Measurements from ENCODE around the gene TMEM248.
A peak's percentile ranks its signal among the peaks of the same experiment; 100 is the strongest.
"Not testable (repeated sequence)": the region's sequence is repeated elsewhere in the genome, so short reads cannot be mapped to it uniquely, and the experiment has no call there.

Gene TMEM248, protein sequence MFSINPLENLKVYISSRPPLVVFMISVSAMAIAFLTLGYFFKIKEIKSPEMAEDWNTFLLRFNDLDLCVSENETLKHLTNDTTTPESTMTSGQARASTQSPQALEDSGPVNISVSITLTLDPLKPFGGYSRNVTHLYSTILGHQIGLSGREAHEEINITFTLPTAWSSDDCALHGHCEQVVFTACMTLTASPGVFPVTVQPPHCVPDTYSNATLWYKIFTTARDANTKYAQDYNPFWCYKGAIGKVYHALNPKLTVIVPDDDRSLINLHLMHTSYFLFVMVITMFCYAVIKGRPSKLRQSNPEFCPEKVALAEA

DNA sequence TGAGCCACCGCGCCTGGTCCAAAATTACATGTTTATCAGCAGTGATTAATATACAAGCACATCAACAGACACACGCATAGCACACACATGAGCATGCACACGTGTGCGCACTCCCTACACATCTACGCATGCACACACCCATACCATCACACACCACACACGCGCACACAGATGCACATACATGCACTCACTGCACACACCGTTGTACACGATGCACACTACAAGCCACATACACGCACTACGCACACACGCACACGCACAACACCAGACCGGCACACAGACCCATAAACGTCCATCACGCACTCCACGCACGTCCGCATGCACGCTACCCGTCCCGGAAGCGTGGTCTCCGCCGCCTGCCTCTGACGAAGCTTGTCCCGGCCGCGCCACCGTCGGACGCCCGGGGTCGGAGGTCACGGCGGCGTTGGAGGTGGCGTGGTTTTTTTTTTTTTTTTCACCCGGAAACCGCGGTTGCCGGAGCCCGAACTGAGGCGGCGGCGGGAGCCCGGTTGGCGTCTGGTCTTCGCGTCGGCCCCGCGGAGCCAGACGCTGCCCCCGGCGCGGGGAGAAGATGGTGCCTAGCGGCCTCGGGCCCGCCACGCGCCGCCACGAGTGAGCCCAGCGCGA, at the start of gene TMEM248:
Gene TMEM248 (plus strand): TSS at position 457 of the 627 bp plus-strand sequence. CDS start 20,641 bp downstream, outside the sequence.
- peak; percentile 83 for DNase-seq (ENCODE audit: low read depth, low spot score)

DNA sequence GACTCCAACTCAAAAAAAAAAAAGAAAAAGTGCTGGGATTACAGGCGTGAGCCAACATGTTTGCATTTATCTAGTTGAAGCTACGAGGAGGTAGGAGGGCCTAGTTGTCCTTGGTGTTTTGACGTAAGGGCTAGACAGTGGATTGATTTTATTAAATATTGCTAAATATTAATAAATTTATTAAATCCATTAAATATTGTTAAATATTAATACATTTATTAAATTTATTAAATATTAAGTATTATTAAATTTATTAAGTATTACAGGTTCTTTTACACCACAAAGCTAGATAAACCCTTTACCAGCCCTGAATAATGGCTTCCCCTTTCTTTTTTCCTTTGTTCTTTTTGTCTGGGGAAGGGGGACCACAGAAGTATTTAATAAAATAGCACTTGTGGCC, 47.5 kb upstream of the TMEM248 start:
- no peak for DNase-seq (ENCODE audit: low read depth, low spot score)

DNA sequence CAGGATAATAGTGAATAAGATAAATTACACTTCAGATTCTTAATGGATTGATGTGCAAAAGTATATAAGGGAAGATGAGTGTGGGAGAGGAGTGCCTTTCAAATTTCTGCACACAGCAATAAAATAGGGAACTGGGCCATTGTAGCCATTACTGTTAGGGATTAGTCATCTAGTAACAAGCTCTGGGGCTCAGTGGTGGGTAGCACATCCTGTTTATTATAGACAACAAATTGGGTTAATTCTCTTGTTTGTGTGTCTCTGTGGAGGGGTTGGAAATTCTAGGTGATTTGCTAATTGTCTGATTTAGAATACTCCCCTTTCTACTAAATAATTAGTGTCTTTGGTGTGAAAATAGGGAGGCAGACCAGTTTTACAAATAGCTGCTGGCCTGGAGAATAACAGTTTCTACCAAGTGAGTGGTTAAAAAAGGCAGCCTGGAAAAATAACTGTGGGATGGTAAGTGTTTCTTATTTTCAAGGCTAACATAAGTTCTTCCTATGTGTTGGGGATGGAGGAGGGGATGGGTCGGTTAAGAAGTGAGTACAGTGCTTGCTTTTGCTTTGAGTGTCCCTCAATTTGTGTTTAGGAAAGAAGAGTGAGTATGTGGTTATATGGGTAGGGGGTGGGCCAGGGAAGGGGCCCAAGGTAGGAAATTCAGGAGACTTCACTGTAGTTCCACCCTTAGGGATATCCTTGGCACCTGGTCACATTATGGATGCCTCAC, 43.3 kb upstream of the TMEM248 start:
- no peak for DNase-seq (ENCODE audit: low read depth, low spot score)

DNA sequence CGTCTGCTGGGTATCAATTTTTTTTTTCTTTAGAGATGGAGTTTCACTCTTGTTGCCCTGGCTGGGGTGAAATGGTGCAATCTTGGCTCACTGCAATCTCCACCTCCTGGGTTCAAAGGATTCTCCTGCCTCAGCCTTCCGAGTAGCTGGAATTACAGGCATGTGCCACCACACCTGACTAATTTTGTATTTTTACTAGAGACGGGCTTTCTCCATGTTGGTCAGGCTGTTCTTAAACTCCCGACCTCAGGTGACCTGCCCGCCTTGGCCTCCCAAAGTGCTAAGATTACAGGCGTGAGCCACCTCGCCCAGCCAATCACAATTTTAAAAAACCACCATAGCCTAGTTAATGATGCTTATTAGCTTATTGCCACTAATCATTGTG, 42.7 kb upstream of the TMEM248 start:
- DNase-seq (ENCODE audit: low read depth, low spot score) = not testable (repeated sequence)

DNA sequence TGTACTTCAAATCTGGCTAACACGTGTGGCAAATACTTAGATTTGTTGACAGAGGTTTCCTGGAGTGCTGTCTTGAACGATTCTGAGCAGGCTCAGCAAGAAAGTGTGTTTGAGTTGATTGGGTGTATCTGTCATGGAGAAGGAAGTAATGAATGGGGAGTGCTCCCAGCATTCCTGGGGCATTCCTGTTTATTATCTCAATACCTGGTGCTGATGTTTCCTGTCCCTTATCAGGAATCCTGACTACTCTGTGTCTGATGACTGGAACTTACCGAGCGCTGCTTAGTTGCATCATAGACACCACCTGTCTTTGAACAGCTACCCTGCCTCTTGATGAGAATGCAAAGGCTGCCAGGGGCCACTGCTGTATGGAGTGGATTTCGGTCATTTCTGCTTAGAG, 41.0 kb upstream of the TMEM248 start:
- DNase-seq (ENCODE audit: low read depth, low spot score) = peak; percentile 39

DNA sequence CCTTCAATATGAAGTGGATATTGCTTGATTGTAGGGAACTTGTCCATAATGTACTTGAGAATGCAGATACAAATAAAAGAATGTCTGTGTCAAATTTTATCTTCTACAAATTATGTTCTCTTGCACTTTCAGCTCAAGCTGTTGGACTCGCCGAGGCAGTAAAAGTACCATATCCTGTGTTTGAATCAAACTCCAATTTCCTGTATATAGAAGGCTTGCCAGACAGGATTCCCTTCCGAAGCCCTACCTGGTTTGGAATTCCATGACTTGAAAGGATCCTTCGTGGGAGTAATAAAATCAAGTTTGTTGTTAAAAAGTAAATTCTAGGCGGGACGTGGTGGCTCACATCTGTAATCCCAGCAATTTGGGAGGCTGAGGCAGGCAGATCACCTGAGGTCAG, 40.4 kb upstream of the TMEM248 start:
- DNase-seq (ENCODE audit: low read depth, low spot score) = not testable (repeated sequence)

DNA sequence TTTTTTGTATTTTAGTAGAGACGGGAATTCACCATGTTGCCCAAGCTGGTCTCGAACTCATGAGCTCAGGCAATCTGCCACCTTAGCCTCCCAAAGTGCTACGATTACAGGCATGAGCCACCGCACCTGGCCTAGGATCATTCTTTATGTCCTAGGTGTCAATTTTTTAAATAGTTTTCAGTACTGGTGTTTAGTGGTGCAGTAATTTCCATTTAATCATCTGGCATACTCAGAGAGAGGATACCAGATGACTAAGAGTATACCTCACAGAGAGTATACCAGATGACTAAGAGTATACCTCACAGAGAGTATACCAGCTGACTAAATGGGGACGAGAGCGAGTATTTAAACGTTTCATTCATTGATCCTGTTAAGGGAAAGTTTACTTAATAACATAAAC, 37.3 kb upstream of the TMEM248 start:
- DNase-seq (ENCODE audit: low read depth, low spot score) = no peak

DNA sequence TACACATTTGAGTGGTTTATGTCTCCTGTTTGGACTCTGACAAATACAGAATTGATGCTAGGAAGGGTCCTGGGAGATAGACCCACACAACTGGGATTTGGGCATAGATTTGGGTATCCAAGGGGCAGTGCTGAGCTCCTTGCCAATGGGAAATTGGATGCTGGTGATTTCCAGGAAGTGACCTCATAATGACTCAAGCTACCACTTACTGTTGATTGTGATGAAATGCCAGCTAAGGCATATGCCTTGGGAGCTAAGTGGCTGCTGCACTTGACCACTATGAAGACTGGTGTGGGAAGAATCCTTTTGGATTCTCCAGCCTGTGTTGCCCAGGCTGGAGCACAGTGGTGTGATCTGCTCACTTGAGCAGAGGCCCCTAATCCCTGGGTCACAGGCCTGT, 36.5 kb upstream of the TMEM248 start:
- not testable (repeated sequence) for DNase-seq (ENCODE audit: low read depth, low spot score)

DNA sequence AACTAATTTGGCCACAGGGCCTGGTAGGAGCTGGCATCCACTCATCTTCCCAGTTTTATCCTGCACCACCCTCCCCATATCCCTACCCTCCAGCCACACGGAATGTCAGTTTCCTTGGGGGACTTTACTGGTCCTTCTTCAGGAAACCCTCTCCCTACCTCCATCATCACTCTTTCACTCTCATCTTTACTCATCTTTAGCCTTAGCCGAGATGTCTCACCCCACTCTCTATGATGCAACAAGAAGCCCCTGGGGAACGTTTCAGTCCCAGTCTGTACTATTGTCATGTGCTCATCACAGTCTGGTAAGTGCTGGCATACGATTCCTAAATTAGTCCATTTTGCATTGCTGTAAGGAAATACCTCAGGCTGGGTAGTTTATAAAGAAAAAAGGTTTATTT, 34.9 kb upstream of the TMEM248 start:
- no peak for DNase-seq (ENCODE audit: low read depth, low spot score)

DNA sequence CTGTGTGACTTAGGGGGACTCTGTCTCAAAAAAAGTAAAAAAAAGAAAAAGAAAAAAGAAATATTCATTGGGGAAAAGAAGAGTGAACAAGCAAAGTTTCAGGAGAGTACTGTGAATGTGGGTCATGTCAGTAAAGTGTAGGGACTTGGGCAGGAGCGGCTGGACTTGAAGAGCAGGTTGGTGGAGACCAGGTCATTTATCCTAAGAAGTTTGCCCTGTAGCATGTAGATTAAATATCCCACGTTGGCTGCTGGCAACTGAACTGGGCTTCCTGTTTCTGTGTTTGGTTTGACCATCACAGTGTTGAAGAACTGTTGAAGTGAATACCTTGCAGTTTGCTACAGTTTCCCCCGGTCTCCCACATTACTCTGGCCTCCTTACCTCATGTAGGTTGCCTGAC, 32.8 kb upstream of the TMEM248 start:
- DNase-seq (ENCODE audit: low read depth, low spot score) = not testable (repeated sequence)

DNA sequence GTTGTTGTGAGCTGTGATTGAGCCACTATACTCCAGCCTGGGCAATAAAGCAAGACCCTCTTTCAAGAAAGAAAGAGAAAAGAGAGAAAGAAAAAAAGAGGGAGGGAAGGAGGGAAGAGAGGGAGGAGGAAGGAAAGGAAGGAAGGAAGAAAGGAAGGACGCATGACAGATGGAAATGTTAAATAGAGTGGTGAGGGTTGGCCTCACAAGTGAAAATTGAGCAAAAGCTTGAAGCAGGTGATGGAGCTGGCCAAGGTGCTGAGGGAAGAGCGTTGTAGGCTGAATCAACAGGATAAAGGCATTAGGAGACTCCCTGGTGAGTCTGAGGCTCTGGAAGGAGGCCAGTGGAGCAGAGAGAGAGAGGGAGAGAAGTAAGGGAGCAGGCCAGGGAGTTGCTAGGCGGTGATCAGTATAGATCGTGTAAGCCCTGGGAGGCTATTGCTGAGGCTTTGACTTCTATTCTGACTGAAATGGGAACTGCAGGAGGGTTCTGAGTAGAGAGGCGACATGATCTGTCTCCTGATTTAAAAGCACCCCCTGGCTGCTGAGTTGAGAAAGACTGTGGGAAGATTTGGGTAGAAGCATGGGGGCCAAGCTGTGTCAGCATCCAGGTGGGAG, 26.5 kb upstream of the TMEM248 start:
- peak; percentile 67 for DNase-seq (ENCODE audit: low read depth, low spot score)

DNA sequence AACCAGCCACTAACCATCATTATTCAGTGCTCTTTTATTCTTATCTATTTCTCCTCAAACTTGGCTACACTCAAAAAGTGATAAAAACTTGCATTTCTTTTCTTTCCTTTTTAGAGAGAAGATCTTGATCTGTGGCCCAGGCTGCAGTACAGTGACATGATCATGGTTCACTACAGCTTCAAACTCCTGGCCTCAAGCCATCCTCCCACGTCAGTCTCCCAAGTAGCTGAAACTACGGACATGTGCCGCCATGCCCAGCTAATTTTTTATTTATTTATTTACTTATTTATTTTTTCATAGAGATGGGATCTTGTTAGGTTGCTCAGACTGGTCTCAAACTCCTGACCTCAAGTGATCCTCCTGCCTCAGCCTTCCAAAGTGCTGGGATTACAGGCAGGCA, 24.6 kb upstream of the TMEM248 start:
- DNase-seq (ENCODE audit: low read depth, low spot score) = no peak

DNA sequence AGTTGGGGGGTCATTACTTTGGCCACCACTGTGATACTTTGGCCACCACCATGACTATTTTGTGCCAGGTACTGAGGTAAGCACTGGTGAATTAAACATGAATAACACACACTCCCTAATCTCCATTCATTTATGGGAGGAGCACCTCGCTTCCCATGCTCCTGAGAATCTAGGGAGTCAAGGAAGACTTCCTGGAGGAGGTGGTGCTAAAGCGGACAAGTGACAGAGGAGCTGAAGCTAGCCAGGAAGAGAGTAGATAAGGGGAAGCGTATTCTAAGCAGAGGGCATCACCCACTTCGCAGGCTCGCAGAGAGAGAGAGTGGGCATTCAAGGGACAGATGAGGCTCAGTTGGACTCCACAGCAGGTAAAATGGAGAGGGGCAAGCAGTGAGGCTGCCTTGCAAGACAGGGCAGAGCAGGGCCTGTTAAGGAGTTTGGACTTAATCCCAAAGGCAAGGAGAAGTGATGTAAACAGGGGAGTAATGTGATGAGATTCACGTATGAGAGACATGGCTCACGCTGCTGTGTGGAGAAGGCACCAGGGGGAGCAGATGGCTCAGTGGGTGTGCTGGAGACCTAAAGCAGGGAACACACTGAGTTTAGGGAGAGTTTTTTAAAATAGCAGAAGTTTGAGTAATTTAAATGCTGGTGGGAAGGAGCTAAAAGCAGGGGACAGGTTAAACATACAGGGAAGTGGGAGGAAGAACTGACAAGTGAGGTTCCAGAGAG, 21.3 kb upstream of the TMEM248 start:
- no peak for DNase-seq (ENCODE audit: low read depth, low spot score)

DNA sequence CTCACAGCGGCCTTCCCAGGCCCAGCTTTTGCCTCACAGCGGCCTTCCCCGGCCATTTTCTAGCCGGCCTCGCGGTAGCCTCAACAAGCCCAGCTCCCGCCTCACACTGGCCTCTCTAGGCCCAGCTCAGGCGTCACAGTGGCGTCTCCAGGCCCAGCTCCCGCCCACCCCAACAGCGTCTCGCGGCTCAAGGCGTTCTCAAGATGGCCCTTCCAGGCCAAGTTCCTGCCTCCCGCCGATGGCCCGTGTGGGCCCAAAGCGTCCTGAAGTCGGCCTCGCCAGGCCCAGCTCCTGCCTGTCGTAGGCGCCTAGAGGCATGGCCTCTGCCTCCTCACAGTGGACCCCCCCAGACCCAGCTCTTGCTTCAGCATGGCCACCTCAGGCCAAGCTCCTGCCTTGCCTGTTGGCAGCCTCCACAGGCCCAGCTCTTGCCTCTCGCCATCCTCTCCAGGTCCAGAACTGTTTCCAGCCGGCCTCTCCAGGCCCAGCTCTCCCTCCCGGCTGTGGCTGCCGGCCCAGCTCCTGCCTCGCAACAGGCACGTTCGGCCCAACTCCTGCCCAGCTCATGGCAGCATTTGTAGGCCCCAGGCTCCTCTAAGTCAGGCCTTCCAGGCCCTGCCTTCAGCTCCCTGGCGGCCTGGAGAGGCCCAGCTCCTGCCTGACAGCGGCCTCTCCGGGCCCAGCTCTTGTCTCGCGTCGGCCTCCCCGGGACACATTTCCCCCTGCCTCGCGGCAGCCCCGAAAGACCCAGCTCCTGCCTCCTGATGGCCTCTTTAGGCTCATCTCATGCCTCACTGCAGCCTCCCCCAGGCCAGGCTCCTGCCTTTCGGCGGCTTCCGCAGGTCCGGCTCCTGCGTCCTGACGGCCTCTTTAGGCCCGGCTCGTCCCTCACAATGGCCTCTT, 18.8 kb upstream of the TMEM248 start:
- no peak for DNase-seq (ENCODE audit: low read depth, low spot score)

DNA sequence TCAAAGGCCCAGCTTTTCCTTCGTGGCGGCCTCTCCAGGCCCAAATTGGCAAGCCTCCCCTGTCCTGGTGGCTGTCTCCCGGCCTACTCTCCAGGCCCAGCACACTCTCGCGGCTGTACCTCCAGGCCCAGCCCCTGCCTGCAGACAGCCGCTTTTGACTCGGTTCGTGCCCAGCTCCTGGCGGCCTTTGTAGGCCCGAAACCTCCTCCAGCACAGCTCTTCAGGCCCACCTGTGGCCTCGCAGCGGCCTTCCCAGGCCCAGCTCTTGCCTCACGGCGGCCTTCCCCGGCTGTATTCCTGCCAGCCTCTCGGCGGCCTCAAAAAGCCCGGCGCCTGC, 18.2 kb upstream of the TMEM248 start:
- no peak for DNase-seq (ENCODE audit: low read depth, low spot score)

DNA sequence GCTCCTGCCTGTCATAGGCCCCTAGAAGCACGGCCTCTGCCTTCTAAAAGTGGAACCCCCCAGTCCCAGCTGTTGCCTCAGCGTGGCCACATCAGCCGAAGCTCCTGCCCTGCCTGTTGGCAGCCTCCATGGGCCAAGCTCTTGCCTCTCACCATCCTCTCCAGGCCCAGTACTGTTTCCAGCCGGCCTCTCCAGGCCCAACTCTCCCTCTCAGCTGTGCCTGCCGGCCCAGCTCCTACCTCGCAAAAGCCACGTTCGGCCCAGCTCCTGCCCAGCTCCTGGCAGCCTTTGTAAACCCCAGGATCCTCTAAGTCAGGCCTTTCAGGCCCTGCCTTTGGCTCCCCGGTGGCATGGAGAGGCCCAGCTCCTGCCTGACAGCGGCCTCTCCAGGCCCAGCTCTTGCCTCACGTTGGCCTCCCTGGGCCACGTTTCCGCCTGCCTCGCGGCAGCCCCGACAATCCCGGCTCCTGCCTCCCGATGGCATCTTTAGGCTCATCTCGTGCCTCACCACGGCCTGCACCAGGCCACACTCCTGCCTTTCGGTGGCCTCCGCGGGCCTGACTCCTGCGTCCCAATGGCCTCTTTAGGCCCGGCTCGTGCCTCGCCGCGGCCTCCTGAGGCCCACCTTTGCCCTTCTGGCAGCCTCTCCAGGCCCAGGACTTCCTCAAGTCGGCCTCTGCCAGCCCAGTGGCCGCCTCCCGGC, 17.5 kb upstream of the TMEM248 start:
- no peak for DNase-seq (ENCODE audit: low read depth, low spot score)

DNA sequence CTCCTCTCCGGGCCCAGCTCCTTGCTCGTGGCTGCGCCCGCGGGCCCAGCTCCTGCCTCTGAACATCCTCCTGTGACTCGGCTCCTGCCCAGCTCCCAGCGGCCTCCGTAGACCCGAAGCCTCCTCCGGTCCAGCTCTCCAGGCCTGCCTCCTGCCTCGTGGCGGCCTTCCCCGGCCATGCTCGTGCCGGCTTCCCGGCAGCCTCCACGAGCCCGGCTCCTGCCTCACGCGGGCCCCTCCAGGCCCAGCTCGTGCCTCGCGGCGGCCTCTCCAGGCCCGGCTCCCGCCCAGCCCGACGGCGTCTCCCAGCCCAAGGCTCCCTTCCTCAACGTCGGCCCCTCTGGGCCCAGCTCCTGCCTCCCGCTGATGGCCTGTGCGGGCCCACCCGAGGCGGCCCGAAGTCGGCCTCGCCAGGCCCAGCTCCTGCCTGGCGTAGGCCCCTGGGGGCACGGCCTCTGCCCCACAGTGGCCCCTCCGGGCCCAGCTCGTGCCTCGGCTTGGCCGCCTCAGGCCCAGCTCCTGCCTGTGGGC, 16.9 kb upstream of the TMEM248 start:
- DNase-seq (ENCODE audit: low read depth, low spot score) = no peak

DNA sequence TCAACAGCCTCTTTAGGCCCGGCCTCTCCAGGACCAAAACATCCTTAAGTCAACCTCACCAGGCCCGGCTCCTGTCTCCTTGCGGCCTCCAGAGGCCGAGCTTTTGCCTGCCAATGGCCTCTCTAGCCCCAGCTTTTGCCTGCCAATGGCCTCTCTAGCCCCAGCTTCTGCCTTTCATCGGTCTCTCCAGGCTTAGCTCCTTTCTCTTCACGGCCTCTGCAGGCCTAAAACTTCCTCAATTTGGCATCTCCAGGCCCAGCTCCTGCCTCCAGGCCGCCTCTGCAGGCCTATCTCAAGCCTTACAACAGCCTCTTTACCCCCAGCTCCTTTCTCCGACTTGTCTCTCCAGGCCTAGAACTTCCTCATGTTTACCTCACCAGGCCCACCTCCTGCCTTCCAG, 15.7 kb upstream of the TMEM248 start:
- DNase-seq (ENCODE audit: low read depth, low spot score) = no peak

DNA sequence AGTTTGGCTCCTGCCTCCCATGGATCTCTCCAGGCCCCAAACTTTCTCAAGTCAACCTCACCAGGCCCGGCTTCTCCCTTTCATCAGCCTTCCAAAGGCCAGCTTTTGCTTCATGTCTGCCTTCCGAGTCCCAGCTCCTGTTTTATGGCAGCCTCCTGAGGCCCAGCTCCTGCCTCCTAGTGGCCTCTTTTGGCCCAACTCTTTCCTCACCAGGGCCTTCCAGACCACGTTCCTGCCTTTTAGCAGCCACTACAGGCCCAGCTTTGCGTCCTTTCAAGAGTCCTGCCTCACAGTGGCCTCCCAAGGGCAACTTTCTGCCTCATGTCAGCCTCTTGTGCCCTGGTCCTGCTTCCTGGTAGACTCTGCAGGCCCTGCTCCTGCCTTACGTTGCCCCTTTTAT, 15.3 kb upstream of the TMEM248 start:
- DNase-seq (ENCODE audit: low read depth, low spot score) = peak; percentile 79

DNA sequence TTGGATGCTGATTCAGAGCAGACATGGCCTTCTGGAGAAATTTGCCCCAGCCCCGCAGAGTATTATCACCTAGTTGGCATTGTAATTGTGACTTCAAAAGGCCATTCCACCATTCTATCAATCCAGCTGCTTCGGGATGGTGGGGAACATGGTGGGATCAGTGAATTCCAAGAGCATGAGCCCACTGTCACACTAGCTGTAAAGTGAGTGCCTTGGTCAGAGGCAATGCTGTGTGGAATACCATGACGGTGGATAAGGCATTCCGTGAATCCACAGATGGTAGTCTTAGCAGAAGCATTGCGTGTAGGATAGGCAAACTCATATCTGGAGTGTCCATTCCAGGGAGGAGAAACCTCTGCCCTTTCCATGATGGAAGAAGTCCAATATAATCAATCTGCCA, 13.3 kb upstream of the TMEM248 start:
- no peak for DNase-seq (ENCODE audit: low read depth, low spot score)
